SKM-1 (cell line): ENCODE data around the gene EFHD2.

Experiments used
- DNase-seq: peaks from one replicate; lab custom pipeline; 2025; ENCODE audit not compliant: unreplicated experiment; lab: John Stamatoyannopoulos, UW

The EFHD2 gene

DNA sequence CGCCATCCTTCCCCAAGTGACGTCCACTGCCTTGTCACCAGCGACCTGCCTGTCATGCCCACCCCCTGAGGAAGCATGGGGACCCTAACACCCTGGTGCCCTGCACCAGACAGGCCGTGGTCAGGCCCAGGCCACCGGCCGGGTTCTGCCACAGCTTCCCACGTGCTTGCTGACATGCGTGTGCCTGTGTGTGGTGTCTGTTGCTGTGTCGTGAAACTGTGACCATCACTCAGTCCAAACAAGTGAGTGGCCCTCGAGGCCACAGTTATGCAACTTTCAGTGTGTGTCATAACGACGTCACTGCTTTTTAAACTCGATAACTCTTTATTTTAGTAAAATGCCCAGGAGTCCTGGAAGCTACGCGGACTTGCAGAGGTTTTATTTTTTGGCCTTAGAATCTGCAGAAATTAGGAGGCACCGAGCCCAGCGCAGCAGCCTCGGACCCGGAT lies 20.0 kb downstream of the EFHD2 start:
- DNase-seq: no peak

DNA sequence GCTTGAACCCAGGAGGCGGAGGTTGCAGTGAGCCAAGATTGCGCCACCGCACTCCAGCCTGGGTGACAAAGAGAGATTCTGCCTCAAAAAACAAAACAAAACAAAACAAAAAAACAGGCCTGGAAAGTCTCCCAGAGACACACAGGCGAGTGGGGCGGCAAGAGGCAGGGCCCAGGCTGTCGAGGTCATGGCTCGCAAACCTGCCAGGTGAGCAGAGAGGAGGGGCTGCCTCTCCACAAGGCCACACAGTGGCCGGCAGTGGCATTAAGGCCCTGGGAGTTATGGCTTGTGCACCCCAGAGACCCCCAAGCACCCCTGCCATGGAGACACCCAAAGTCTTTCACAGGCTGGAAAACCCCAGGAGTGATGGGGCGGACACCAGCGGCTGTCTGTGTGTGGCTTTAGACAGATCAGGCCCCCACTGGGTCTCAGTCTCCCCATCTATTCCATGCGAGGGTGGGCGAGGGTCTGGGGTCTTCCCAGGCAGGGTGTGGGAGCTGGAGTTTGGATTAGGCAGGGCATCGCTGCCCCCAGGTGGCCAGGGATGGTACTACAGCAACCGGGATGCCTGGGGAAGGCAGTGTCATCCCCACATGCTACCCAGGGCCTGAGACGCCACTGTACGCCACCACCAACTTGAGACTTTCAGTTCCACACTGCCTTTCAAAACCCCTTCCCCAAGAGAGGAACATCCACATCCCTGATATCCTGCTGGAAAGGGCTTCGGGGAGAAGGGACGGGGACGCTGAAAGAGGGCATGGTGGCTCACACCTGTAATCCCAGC lies 21.3 kb downstream of the EFHD2 start:
- DNase-seq: no peak

GRCh38 chr1:15431571-15431948 lies 21.9 kb downstream of the EFHD2 start:
- DNase-seq: no peak

GRCh38 chr1:15432324-15432723 lies 22.6 kb downstream of the EFHD2 start:
- no peak for DNase-seq

DNA sequence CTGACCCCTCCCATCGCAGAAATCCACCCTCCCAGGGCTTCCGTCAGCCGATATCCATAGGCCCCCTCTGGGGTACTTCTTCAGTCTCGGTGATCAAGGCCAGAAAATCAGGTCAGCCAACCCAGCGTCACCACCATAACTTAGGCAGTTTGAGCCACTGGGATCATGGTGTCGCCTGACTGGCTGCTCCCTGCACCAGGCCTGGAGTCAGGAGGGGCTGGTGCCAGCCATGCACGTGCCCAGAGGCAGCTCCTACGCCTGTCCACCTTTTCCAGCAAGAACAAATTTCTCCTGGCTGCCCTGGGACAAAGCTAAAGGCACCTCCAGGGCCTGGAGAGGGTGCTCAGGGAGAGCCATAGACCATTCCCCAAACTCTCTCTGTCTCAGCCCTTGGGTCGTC lies 23.8 kb downstream of the EFHD2 start:
- no peak for DNase-seq

DNA sequence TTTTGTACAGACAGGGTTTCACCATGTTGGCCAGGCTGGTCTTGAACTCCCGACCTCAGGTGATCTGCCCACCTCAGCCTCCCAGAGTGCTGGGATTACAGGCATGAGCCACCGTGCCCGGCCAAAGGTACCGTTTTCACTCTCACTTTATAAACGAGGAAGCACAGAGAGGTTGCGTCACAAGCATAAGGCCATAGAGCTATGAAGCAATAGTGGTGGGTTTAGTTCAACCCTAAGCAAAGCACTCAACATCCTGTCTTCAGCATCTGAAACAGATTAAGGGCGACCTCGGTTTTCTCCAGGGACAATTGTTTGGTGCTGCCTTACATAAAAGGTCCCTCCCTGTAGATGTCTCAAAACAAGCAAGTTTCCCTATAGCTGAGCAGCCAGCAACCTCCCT lies 25.1 kb downstream of the EFHD2 start:
- DNase-seq: peak; percentile 95

DNA sequence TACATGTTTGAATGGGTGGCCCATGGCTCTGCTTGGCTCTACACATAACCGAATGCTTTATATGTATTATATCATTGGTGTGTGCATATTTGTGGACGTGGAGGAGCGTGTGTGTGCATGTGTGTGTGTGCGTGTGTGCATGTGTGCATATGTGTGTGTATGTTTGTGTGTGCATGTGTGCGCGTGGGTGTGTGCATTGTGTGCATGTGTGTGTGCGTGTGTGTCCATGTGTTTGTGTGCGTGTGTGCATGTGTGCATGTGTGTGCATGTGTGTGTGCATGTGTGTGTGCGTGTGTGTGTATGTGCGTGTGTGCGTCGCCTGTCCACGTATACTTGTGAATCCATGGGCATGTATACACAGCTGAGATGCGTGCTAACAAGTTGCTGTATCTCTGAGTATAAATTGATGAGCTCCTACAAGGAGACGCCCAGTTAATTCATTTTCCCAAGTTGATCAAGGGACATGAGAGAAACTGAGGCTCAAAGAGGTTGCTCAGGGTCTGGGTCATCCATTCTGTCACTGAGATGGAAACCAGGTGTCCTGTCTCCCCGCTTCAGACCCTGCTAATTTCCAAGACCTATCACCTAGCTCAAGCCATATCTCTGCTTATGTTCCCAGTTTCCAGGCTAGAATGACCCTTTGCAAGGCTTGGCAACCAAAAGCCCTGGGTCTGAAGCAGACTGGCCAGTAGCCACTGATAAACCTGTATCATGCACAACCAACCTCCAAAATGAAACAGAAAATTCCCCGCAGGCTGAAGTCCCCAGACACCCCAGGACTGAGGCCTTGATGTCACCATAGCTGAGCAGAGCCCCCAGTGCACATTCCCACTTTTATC lies 25.8 kb downstream of the EFHD2 start:
- no peak for DNase-seq

DNA sequence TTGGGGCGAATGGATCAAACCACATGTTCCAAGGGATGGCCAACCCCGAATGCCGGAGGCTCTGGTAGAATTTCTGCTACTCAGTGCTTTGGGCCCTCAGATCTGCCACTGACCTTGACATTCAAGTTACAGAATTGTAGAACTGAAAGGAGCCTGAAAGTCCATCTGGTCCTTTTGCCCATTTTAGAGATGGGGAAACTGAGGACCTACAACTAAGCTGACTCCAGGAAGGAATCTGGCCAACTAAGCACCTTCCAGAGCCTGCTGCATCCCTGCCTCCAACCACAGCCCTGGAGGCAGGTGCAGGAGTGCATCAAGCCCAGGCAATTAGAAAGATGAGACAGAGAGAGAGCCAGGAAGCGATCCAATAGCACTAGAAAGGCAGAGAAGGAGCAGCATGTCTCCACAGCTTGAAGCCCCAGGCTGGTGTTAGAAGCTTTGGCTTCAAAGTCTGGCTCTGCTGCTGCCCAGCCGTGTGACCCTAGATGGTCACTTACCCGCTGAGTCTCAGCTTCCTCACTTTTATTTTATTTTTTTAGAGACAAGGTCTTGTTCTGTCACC lies 27.3 kb downstream of the EFHD2 start:
- no peak for DNase-seq

GRCh38 chr1:15439325-15439724 lies 29.6 kb downstream of the EFHD2 start:
- DNase-seq: no peak

DNA sequence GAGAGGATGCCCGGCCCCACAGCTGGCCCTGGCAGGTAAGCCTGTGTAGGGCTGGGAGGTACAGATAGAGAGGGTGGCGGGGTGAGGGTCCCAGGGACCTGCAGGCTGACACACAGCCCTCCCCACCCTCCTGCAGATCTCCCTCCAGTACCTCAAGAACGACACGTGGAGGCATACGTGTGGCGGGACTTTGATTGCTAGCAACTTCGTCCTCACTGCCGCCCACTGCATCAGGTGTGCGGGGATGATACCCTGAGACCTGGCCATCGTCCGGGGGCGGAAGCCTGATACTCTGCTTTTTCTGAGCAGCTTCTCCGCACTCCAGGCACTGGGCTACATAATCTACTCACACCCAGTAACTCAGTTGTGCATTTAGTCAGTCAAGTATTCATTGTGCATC lies 30.7 kb downstream of the EFHD2 start:
- no peak for DNase-seq

- DNase-seq: no peak
These were observed 31.6 kb downstream of the EFHD2 start for GRCh38 chr1:15441247-15441646.

DNA sequence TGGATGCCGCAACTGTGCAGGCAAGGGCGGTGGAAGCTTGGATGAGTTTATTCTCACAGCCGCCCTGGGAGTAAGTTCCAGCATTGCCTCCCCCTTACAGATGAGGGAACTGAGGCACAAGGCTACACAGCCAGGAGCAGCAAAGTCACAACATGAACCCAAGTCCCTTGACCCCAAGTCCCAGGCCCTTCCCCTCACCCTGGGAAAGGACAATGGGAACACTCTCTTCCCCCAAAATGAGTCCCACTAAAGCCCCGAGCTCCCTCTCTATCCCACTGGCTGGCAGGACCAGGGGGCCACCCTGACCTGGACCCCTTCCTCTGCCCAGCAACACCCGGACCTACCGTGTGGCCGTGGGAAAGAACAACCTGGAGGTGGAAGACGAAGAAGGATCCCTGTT lies 32.4 kb downstream of the EFHD2 start:
- DNase-seq: no peak

- no peak for DNase-seq
These were observed 33.1 kb downstream of the EFHD2 start for GRCh38 chr1:15442759-15443158.

DNA sequence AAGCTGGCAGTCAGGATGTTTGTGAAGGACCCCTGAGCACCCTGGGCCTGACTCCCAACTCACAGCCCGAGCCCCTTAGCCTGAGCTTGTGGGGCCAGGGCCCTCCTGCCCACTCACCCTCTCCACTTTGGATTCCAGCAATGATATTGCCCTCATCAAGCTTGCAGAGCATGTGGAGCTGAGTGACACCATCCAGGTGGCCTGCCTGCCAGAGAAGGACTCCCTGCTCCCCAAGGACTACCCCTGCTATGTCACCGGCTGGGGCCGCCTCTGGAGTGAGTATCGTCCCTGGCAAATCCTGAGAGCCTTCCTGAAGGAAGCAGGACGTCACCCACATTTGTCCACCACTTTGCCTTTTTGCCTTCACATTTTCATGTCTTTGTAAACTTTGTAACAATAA lies 33.6 kb downstream of the EFHD2 start:
- no peak for DNase-seq

DNA sequence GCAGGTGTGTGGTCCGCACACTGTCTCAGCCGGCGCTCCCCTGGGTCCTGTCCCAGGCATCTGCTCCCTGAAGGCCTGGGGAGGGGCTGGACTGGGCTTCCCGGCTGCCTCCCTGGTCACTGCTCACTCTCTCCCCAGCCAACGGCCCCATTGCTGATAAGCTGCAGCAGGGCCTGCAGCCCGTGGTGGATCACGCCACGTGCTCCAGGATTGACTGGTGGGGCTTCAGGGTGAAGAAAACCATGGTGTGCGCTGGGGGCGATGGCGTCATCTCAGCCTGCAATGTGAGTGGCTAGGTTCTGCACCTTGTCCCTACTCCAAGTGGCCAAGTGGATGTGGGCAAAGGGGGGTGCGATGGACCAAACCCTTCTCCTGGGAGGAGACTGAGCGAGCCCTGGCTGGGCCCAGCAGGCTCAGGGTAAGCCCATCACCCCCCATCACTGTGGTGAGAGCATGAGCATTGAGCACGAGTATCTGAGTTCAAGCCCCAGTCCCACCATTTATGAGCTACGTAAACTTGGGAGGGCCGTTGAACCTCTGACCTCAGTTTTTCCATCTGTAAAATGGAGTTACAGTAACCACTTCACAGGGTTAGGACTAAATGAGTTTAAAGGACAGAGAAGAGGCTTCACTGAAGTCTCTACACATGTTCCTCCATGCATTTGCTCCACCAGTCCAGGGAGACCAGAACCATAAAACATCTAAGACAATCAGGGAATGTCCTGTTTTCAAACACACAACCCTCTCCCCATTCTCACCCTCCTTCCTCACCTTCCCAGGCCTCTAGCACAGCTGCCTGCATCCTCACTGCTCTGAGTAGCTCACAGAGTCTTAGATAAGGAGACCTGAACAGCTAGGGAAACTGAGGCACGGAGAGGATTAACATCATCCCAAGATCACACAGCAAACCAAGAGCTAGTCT lies 35.0 kb downstream of the EFHD2 start:
- no peak for DNase-seq

DNA sequence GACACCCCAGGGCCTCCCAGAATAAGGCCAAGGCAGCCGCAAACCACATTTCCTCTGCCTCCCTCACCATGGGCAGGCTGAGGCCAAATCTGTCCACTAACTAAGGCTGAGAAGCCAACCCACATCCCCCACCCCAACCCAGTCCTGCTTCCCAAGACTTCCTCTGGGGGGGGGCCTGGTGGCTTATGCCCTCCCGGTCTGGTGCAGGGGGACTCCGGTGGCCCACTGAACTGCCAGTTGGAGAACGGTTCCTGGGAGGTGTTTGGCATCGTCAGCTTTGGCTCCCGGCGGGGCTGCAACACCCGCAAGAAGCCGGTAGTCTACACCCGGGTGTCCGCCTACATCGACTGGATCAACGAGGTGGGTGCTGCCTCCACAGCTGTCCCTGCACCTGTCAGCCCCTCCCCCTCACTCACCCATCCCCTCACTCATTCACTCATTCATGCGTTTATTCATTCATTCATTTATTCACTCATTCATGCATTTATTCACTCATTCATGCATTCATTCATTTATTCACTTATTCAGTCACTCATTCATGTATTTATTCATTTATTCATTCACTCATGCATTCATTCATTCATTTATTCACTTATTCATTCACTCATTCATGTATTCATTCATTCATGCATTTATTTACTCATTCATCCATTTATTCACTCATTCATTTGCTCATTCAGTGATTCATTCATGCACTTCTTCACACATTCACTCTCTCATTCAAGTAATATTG lies 35.9 kb downstream of the EFHD2 start:
- no peak for DNase-seq

DNA sequence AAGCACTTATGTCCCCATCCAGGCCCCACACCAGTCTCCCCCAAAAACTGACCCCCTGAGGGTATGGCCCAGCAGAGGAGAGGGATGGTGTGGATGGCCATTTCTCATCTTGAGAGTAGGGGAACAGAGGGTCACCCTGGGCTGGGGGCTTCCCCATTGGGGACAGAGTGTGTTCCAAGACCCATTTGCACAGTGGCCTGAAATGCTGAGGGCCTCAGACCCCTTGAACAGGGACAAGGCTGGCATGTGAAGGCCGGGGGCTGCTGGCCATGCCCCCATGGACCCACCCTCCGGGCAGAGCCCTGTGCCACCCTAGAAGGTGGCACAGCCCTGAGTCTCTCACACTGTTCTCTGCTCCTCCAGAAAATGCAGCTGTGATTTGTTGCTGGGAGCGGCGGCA lies 36.5 kb downstream of the EFHD2 start:
- no peak for DNase-seq

- DNase-seq: no peak
These were observed 39.3 kb downstream of the EFHD2 start for GRCh38 chr1:15448877-15449462.

DNA sequence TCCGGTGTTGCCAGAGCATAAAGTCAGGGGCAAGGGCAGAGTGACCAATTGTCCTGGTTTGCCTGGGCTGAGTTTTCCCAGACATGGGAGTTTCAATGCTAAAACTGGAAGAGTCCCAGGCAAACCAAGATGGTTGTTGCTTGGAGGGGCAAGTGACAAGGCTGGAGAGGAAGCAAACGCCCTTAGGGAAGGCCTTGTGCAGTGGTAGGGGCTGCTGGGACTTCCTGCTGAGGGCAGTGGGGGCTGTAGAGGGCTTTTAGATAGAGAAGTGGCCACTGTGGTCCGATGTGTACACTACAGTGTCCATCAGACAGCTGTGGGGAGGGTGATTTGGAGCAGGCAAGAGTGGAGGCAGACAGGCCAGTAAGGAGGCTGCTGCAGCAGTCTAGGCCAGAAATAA lies 39.9 kb downstream of the EFHD2 start:
- DNase-seq: no peak
